HG02610 (cell line): ENCODE measurements around the gene MRPL48.
A peak's percentile ranks its signal among the peaks of the same experiment; 100 is the strongest.
"Not testable (repeated sequence)": the region's sequence is repeated elsewhere in the genome, so short reads cannot be mapped to it uniquely, and the experiment has no call there.

Experiments
- ATAC-seq: cut with Tn5 transposase; IDR thresholded peaks from one replicate; pipeline ENCODE4 v1.9.1; 2021; ENCODE audit warnings: mild to moderate bottlenecking, moderate library complexity; ENCODE audit not compliant: unreplicated experiment

MRPL48 gene

DNA sequence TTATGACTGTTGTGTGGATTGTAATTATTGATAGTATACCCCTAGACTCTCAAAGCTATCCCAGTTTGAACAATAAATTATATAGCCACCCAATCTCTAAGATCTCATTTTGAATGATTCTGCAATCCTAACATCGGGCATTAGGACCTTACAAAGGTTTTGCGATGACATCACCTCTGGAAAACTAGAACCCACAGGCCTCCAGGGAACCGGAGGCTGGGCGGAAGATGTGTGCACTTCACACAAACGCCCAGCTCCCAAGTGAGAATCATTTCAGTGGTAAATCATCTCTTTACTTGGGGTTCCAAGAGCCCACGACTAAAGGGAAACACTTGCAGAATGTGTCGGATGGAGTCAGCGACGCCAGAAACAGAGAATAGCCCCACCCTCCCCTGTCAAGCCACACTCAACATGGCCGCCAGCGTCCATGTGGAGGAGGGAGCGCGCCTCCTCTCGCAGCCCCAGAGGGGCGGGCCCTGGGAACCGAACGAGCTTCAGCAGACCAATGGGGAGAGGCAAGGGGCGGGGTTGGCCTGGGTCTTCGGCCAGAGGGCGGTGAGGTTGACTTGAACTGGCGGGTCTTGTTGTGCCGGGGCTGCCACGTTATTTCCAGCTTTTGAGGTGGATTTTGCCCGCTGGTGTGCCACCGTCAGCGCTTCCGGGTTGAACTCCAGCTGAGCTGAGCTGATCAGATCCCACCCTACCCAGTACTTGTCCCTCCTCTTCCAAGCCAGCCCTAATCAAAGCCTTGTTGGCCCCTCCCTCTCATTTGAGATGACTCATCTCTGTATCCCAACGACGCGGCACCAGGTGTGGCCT, 8.4 kb upstream of the MRPL48 start:
- peak; percentile 98 for ATAC-seq

DNA sequence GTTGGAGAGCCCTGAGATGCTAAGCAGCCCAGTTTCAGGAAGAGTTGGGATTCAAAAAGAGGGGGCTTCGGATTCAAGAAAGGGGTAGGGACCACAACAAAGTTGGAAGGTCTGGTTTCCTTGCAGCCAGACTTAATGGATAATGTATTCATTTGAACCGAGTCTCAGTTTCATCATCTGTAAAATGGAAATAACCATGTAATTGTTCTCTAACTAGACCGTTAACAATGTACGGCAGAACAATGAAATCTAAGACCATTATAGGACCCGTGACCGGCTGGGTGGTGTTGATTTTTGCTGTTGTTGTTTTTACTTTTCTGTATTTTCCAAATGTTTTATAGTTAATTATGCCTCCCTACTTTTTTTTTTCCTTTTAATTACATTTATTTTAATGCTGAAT, 6.4 kb upstream of the MRPL48 start:
- ATAC-seq: no peak

DNA sequence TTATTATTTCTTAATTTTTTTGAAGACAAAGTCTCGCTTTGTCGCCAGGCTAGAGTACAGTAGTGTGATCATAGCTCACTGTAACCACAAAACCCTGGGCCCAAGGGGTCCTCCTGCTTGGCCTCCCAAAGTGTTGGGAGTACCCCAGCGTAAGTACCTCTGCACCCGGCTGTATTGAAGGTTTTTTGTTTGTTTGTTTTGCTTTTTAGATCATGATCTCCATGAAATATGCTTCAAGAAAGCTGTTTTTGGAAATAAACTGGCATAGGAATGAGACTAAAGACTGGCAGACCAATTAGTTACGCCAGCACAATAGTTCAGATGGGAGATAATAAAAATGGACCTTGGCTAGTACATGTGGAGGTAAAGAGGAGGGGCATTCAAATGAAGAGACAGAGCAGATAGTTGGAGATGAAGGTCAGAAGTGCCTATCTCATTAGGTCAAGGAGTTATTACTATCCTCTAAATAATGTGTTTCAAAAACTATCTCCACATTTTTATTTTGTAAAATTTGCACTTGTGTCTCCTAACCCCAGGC, 4.1 kb upstream of the MRPL48 start:
- ATAC-seq: no peak

DNA sequence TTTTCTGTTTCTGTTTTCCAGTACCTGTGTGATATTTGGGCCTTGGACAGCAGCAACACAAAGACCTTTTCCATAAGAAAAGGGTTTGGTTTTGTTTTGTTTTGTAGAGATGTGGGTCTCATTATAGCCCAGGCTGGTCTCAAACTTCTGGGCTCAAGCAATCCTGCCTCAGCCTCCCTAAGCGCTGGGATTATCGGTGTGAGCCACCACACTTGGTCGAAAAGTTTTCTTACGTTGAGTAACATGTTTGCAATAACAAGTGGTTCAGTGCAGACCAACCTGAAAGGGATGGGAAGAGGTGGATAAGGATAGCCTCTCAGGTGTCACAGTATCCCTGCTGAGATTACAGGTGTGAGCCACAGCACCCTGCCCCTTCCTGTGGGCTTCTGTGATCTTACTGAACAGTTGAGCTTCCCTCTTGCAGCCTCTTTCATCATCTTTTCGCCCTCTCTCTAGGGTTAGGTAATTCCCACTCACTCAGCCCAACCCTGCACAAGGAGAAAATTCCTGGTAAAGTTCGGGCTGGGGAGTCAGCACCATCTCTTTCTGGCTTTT, 3.5 kb upstream of the MRPL48 start:
- no peak for ATAC-seq

DNA sequence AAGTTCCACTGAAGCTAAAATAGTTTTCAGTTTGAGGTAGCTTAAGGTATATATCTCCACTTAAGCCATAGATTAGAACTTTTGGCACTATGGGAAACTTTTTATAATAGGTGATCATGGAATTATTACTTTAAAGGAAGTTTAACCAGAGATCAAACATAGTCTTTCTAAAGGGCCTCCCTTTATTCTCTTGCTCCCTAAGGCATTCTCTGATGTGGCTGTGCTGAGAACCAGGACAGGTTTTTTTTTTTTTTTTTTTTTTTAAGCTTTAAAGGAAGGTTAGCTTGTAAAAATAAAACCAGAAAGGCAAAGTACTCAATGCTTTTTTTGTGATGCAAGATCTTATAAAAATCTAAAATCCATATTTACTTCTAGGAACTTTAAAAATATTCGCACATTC, 2.9 kb upstream of the MRPL48 start:
- ATAC-seq: no peak

DNA sequence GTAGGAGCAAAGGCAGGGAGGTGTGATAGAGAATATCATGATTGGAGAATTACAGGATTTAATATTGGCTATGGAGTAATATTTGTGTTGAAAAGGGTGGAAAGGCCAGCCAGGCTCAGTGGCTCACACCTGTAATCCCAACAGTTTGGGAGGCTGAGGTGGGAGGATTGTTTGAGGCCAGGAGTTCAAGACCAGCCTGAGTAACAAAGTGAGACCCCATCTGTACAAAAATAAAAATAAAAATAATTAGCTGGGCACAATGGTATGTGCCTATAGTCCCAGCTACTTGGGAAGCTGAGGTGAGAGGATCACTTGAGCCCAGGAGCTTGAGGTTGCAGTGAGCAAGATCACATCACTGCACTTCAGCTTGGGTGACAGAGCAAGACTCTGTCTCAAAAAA, 2.2 kb upstream of the MRPL48 start:
- not testable (repeated sequence) for ATAC-seq

DNA sequence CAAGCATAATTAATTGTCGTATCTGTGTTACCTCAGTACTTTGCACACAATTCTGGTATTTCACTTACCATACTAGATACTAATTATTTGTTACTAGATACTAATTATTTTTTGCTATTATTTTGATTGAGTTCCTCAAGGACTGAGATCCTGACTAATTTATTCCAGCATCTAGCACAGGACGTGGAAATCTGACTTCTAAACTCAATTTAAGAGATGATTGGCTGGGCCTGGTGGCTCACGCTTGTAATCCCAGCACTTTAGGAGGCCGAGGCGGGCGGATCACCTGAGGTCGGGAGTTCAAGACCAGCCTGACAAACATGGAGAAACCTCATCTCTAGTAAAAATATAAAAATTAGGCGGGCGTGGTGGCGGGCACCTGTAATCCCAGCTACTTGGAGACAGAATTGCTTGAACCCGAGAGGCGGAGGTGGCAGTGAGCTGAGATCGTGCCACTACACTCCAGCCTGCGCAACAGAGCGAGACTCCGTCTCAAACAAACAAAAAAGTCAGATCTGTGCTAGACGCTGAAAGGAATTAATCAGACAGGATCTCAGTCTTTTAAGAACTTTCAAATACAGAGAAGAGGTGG, 527 bp upstream of the MRPL48 start:
- ATAC-seq: no peak

DNA sequence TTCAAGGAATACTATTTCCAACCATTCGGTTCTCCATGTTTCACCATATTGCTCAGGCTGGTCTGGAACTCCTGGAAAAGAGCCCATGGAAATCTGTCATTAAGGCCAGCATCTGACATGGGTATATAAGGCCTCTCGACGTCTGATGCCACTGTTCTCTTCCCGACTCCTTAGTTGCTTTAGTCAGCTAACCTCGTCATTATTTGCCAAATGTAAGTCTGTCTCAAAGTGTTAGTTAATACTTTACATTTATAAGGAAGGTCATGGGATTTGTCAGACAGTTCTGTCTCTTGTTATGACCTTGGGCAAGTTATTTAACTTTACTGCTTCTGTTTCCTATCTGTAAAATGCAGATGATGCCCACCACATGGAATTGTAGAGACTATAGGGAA, 1.6 kb downstream of the MRPL48 start:
- no peak for ATAC-seq

DNA sequence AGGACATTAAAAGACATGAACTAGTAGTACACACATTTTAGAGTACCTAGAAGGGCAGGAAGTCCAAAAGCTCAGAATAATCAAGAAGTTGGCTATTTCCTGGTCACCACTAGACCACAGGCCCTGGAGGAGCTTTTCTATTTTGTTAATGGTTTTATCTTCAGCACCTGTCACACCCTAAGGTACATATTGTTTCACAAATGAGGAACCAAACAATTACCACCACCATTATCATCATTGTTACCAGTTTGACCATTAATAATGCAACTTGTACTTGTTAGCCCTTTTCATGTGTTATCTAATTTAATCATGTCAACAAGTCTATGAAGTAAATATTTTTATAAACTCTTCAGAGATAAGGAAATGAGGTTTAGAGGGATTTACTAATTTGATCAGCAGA, 4.9 kb downstream of the MRPL48 start:
- no peak for ATAC-seq

DNA sequence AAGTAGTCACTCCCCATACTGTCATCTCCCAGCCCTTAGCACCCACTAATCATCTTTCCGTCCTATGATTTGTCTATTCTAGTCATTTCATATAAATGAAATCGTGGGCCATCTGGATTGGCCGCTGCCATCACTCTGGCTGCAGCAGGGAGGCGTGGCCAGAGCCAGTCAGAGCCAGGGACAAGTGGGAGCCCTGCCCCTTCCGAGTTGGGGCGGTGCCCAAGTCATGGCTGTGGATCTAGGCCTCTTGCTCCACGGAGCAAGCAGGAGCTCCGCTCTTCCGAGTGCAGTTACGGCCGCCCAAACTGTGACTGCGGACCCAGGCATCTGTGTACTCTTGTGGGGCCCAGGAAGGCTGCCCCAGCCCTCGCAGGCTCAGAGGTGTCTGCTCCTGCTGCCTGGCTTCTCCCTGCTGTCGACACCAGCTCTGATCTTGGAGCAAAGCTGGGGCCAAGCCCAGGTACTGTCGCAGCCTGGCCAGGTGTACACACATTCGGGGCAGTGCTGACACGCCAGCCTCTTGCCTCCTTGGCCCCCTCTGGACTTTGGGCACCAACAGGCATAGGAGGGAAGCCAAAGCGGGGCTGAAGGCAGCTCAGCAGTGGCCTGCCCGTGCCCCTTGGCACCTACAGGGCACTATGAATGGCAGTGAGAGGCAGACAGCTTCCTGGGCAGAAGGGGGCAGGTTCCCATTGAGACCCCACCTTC, 8.4 kb downstream of the MRPL48 start:
- ATAC-seq: no peak

DNA sequence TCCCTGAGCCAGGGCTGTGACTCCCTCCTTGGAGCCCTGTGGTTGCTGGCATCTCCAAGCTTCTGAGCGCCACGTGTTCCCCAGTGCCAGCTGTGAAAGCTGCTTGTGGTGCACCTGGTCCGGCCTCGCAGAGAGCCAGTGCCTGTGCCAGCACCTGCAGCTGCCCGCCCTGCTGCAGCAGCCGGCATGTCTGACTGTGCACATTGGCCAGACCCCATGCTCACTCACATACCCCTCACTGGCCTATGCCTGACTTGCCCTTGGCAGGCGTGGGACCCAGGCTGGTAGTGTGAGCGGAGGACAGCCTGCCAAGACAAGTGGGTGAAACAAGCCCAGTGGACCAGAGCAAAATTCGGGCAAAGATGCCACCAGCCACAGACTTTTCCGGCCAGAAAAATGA, 9.8 kb downstream of the MRPL48 start:
- ATAC-seq: no peak

DNA sequence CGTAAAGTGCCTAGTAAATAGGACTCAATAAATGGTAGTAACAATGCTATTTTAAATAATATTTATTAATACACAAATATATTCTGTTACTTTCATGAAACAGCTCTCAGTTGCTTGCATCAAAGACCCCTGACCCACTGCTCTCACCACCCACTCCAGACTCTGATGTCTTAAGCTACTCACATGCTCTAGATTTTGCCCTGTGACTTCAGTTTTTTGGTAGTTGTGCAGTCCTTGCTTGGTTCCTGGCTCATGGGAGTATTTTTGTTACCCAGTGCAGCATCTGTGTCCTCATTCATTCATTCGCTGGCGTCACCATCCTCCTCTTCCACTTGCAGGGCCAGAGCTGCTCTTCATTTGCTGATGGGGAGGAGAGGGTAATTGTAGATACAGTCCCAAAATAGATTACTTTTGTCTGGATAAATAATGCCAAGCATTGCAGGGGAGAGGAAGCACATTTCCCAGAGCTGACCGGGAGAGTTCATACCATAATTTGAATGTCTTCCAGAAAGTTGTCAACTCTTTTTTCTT, 12.7 kb downstream of the MRPL48 start:
- ATAC-seq: no peak

DNA sequence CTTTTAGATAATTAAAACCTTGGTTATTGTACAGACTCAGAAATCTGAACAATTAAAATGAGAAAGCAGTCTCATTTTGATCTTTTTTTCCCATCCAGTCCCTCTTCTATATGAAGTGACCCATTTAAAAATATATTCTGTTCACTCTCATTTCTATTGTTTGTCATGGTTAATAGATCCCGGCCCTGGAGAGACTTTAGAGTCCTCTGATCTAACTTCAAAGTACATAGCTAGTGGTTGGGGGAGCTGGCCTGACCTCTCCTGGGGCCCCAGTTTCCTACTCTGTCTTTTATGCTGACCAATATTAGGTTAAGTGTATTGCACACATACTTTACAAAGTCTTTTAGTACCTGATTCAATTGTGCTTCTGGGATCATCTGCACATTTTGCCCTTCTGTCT, 13.5 kb downstream of the MRPL48 start:
- ATAC-seq: no peak

DNA sequence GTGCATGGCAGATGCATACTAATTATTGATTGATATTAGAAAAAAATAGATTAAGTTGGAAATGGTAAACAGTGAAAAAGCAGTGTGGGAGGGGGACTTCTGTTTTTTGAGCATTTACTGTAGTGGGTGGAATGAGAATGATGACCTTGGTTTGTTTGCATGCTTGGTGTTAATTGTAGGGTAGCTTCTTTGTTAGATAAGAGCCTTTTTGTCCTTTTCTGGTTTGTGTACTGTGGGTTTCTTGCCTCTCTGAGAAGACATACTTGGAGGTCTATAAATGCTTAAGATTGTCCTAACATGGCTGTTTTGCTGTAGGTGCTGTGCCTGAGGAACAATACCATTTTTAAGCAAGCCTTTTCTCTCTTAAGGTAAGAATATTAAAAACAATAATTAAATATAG, 17.0 kb downstream of the MRPL48 start:
- ATAC-seq: no peak

DNA sequence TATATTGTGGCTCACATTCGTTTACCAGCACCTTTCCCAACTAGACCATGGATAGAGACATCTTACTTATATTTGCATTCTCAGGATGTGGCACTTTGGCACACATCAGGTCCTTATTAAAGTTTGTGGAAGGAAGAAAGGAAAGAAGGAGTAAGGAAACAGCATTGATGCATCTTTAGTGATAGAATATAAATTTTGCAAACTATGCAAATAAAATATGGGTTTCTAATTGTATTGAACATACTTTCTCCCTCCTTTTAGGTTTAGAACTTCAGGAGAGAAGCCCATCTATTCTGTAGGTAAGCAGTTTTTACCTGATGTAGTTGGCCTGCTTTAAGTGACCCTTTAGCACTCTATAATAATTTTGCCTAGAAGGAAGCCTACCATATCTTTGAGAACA, 20.4 kb downstream of the MRPL48 start:
- no peak for ATAC-seq

DNA sequence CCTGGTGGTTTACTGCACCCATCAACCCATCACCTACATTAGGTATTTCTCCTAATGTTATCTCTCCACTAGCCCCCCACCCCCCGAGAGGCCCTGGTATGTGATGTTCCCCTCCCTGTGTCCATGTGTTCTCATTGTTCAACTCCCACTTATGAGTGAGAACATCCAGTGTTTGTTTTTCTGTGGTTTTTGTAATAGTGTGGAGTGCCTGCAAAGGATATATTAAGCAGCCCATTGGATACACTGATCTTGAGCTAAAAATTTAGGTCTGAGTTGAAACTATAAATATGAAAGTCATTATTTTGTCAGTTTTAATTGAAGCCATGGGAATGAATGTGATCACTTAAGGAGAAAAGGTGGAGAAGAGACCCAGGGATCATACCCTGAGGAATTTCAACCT, 23.0 kb downstream of the MRPL48 start:
- no peak for ATAC-seq

DNA sequence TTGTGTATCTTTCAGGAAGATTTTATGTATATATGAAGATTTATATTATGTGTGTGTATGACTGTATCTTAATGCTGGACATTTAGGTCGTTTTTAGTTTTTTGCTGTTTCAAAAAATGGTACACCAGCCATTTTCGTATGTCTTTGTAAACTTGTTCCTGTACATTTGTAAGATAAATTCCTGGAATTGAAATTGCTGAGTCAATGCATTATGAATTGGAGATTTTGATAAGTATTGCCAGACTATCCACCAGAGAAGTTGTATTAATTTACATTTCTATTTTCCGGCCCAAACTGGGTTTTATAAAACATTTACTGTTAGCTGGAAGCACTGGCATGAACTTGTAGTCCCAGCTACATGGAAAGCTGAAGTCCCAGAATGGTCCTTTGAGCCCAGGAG, 24.6 kb downstream of the MRPL48 start:
- ATAC-seq: no peak

DNA sequence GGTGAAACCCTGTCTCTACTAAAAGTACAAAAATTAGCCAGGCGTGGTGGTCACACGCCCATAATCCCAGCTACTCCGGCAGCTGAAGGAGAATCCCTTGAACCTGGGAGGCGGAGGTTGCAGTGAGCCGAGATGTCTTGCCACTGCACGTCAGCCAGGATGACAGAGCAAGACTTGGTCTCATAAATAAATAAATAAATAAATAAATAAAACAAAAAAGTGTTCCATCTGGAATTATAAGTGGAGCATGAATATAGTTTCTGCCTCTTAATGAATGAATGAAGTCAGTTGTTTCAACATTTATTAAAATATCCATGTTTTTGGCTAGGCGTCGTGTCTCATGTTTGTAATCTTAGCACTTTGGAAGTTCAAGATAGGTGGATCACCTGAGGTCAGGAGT, 27.1 kb downstream of the MRPL48 start:
- no peak for ATAC-seq

DNA sequence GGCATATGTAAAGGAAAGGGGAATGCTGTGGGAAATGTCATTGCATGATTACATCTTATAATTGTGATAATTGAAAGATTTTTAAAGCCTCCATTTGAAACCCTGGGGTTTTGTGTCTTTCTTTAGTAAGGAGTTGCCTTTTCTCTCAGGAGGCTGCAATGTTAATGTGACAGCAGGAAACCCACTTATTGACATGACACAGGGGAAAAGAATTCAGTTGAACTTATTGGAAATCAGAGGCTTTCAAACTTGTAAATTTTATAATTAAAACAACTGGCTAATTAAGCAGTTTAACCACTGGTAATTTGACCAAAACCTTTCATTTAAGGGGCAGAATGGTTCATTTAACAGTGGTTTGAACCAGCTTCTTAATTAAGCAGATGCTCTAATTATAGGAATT, 31.2 kb downstream of the MRPL48 start:
- no peak for ATAC-seq

DNA sequence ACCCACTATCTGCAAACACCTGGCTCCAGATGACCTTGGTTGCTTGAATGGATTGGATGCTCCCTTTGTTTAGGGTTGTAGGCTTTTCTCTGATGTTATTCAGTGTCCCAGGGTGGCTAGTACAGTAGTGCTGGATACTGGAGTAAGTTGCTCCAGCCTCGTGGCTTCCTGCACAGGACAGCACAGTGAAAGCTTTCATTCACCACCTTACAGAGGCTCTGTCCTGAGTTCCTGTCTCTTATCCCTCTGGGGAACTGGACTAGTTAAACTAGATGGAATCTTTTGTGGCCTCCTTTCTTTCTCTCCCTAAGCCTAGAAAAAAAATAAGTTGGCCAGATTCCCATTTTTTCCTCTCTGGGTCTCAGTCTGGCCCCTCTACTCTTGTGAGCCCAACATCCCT, 42.6 kb downstream of the MRPL48 start:
- ATAC-seq: no peak

DNA sequence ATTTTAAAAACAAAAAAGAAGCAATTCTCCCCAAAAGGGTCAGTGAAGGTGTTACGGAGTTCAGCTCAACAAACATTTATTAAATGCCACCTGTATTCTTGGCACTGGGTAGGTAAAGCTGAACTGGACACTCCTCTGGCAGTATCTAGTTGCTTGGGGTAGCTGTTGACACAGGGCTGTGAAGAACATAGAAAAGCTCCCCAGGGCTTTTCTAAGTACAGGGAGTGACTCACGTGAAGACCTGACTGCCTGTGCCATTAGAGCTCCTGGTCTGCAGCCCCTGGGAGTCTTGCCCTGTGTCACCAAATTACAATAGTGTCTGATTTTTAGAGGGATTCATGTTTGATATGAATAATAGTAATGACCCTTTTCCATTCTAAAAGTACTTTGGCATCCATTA, 45.4 kb downstream of the MRPL48 start:
- ATAC-seq: no peak
